Measurements from ENCODE around the gene GPRC5D. TPM values are rescaled to one million over a fixed set of nuclear protein-coding genes. Genes with fewer than 3 reads are reported as not detected.

Gene GPRC5D
- total RNA-seq = 0.13 TPM in 1 of 2 replicates, not detected in the other

DNA sequence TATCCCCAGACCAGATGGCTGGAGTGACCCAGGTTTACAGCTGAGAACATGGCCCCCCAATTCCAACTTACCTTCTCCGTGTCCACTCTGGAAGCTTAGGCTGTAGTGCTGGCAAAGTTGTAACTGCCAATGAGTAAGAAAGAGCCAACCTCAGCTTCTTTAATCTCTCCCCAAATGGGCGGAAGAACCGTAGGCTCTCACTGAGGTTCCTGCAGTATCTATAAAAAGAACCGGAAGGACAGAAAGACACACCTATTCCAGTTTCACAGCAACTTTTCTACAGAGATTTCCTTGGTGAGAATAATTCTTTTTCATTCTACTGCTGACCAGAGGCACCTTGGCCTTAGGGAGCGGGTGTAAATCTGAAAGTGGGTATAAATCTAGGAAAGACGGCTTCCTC lies at the start of gene GPRC5D:
GPRC5D (minus strand) TSS at position 135 of the 400 bp plus-strand sequence. CDS start 1,786 bp downstream, outside the sequence.

DNA sequence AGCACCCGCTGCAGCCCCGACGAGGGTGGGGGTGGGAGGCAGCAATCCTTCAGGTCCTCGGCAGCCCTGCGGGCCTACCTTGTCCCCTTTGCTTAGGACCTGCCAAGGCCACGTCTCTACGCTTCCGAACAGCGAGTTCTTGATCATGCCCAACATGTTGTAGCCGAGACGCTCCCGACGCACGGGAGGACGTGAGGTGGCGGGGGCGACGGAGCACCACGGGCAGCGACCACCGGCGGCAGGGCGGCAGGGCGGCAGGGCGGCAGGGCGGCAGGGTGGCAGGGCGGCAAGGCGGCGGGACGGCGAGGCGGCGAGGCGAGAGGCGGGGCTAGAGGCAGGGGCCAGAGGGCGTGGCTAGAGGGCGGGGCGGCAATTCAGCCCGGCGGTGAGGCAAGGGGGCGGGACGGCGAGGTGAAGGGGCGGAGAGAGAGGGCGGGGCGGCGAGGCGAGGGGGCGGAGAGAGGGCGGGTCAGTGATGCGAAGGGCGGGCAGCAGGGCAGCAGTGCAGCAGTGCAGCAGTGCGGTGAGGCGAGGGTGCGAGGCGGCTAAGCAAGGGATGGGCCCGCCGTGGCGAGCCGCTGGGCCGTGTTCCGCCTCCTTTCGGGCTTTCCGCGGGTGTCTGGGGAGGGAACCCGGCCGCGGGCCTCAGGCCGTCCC lies 48.1 kb upstream of the GPRC5D start, which contains the start of gene HEBP1:
HEBP1 (minus strand) TSS at position 307 of the 657 bp plus-strand sequence; CDS start at position 156, 151 bp downstream.

DNA sequence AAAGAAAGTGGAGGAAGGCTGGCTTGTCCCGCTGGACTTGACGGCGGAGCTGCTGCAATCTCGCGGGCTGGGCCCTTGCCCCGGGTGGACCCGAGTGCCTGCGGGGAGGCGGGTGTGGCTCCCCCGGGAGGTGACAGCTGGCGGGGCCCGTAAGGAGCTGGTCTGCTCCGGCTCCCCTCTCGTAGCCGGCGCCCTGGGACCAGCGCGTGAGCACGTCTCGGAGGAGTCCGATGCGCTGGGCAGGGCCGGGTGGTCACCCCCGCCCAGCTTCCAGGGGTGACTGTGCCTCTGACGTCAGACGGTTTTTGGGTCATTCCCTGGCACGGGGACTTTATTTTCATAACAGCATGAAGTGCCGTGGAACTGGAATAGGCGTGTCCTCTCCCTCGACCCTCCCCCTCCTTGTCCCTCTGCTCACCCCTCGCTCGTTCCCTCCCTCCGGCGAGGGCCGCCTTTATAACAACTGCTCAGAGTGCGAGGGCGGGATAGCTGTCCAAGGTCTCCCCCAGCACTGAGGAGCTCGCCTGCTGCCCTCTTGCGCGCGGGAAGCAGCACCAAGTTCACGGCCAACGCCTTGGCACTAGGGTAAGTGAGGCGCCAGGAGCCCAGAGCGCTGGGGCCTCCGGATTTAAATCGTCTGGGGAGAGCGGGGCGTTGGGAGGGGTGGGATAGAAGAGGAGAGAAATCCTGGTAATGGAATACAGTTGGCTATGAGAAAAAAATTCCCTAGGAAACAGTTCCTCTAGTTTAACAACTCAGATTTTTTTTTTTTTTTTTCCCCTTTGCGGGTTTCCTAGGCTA lies 60.7 kb downstream of the GPRC5D start, which contains the start of gene GPRC5A:
GPRC5A (plus strand) TSS at position 483 of the 801 bp plus-strand sequence. CDS start 16,688 bp downstream, outside the sequence.

Other genes with a start within 250 kb of the GPRC5D start
- gene CDKN1B, start 234.8 kb downstream of the GPRC5D start, total RNA-seq = 29.8 and 32.3 TPM in 2 replicates
- 1.9 and 3.6 TPM in 2 replicates for gene APOLD1, start 166.5 kb downstream of the GPRC5D start, total RNA-seq
- 49.1 and 66.3 TPM in 2 replicates for gene DDX47, start 138.8 kb downstream of the GPRC5D start, total RNA-seq
- 36.7 and 53.4 TPM in 2 replicates for gene GPRC5A, start 60.6 kb downstream of the GPRC5D start, total RNA-seq
- 18.6 and 38.0 TPM in 2 replicates for gene HEBP1, start 48.1 kb upstream of the GPRC5D start, total RNA-seq
- gene FAM234B, start 92.2 kb upstream of the GPRC5D start, total RNA-seq = 2.7 and 4.4 TPM in 2 replicates
- gene GSG1, start 151.5 kb upstream of the GPRC5D start, total RNA-seq = 1.1 TPM in 1 of 2 replicates, not detected in the other
- 70.9 and 92.3 TPM in 2 replicates for gene EMP1, start 244.6 kb upstream of the GPRC5D start, total RNA-seq

Data from mesangial cell (primary cell).